HepG2 (cell line): Measurements from ENCODE around the gene VKORC1. TPM values are rescaled to one million over a fixed set of nuclear protein-coding genes. Genes with fewer than 3 reads are reported as not detected.

ENCODE experiments used
- AGO1 ChIP-seq: fragments of 200-400 bp; formaldehyde crosslinking; IDR thresholded peaks from 2 replicates; pipeline ENCODE4 v1.6.1; 2017; ENCODE audit warnings: mild to moderate bottlenecking, low read depth, low read length, moderate library complexity; ENCODE audit not compliant: poor library complexity, severe bottlenecking
- BCL6 ChIP-seq: IDR thresholded peaks from 2 replicates; pipeline ENCODE4 v1.6.1; 2016; ENCODE audit warnings: missing genetic modification reagents, missing compliant biosample characterization
- BORCS8-MEF2B ChIP-seq: sonication (generic); formaldehyde crosslinking; IDR thresholded peaks from 2 replicates; pipeline ENCODE4 v1.8.0; 2022; ENCODE audit warnings: mild to moderate bottlenecking, missing genetic modification reagents
- CEBPG ChIP-seq: IDR thresholded peaks from 2 replicates; pipeline ENCODE4 v1.6.1; 2016
- ELF3 ChIP-seq: IDR thresholded peaks from 2 replicates; pipeline ENCODE4 v1.6.1; 2016; ENCODE audit warnings: missing genetic modification reagents, missing compliant biosample characterization
- FOSL1 ChIP-seq: sonication (generic); formaldehyde crosslinking; IDR thresholded peaks from 2 replicates; pipeline ENCODE4 v1.9.0; 2021; ENCODE audit warnings: missing genetic modification reagents, borderline replicate concordance
- KLF9 ChIP-seq: IDR thresholded peaks from 2 replicates; pipeline ENCODE4 v1.6.1; 2016; ENCODE audit warnings: low read depth
- KMT2A ChIP-seq: sonication (generic); formaldehyde crosslinking; IDR thresholded peaks from 2 replicates; pipeline ENCODE4 v1.4.0; 2020; ENCODE audit warnings: missing genetic modification reagents
- PRMT3 ChIP-seq: sonication (generic); formaldehyde crosslinking; IDR thresholded peaks from 2 replicates; pipeline ENCODE4 v1.8.1; 2022; ENCODE audit warnings: low read depth, mild to moderate bottlenecking, moderate library complexity, missing genetic modification reagents, borderline replicate concordance
- SAP130 ChIP-seq: IDR thresholded peaks from 2 replicates; pipeline ENCODE4 v1.6.1; 2016; ENCODE audit warnings: low read depth
- TCF12 ChIP-seq, 2 experiments: fragments of 450-650 bp in 1 of 2; sonication (generic) in 1 of 2; formaldehyde crosslinking in 1 of 2; IDR thresholded peaks; 2 replicates each; pipeline versions ENCODE4 v1.6.1 to v1.8.0; 2017 to 2022; ENCODE audit warnings: antibody characterized with exemption in 1 of 2, mild to moderate bottlenecking in 1 of 2, missing genetic modification reagents in 1 of 2, moderate library complexity in 1 of 2
- TEAD2 ChIP-seq: sonication (generic); formaldehyde crosslinking; IDR thresholded peaks from 2 replicates; pipeline ENCODE4 v1.9.0; 2021; ENCODE audit warnings: missing genetic modification reagents
- ZNF225 ChIP-seq: sonication (generic); formaldehyde crosslinking; IDR thresholded peaks from 2 replicates; pipeline ENCODE4 v1.4.0; 2020; ENCODE audit warnings: mild to moderate bottlenecking, missing genetic modification reagents
- ZNF451 ChIP-seq: sonication (generic); formaldehyde crosslinking; IDR thresholded peaks from 2 replicates; pipeline ENCODE4 v1.5.0; 2020; ENCODE audit warnings: mild to moderate bottlenecking, missing genetic modification reagents
- ZNF737 ChIP-seq: sonication (generic); formaldehyde crosslinking; IDR thresholded peaks from 2 replicates; pipeline ENCODE4 v1.5.0; 2020; ENCODE audit warnings: missing genetic modification reagents, mild to moderate bottlenecking, borderline replicate concordance
- ZNF746 ChIP-seq: sonication (generic); formaldehyde crosslinking; IDR thresholded peaks from 2 replicates; pipeline ENCODE4 v1.8.0; 2022; ENCODE audit warnings: mild to moderate bottlenecking, missing genetic modification reagents
- ZNF776 ChIP-seq: sonication (generic); formaldehyde crosslinking; IDR thresholded peaks from 2 replicates; pipeline ENCODE4 v1.4.0; 2020; ENCODE audit warnings: mild to moderate bottlenecking, missing genetic modification reagents
- polyA plus RNA-seq, 8 experiments: library from polyadenylated mRNA; depleted of rRNA in 3 of 8; stranded (reverse) in 7 of 8; unstranded in 1 of 8; fragments of >200 nt; fragmentation: Illumina TruSeq in 4 of 8; extraction: Trizol in 4 of 8; gene quantifications; 2 replicates each; pipeline versions ENCODE4 v1.2.1 to v1.2.3, GENCODE V29; 2011 to 2016; ENCODE audit warnings: low read depth in 4 of 8, missing spikeins in 1 of 8, mixed read lengths in 1 of 8; ENCODE audit not compliant: insufficient read depth in 1 of 8
- total RNA-seq, 5 experiments: library from RNA; depleted of rRNA; stranded (reverse); fragments of >200 nt; fragmentation: Illumina TruSeq; extraction: Trizol; gene quantifications; 2 replicates each; pipeline ENCODE4 v1.2.3, GENCODE V29; 2016; ENCODE audit warnings: low read depth in 1 of 5
- TF ChIP-seq, protein P1 (sequence below): sonication (generic); formaldehyde crosslinking; IDR thresholded peaks from 2 replicates; pipeline ENCODE4 v1.8.0; 2022; ENCODE audit warnings: mild to moderate bottlenecking, missing genetic modification reagents; ENCODE audit not compliant: insufficient replicate concordance
- TF ChIP-seq, protein P2 (sequence below): IDR thresholded peaks from 2 replicates; pipeline ENCODE4 v1.4.0; 2020; ENCODE audit warnings: mild to moderate bottlenecking, missing genetic modification reagents
- TF ChIP-seq, protein P3 (sequence below): sonication (generic); formaldehyde crosslinking; IDR thresholded peaks from 2 replicates; pipeline ENCODE4 v1.4.0; 2020; ENCODE audit warnings: missing genetic modification reagents; ENCODE audit errors: not compliant biosample characterization
- TF ChIP-seq, protein P4 (sequence below): sonication (generic); formaldehyde crosslinking; IDR thresholded peaks from 2 replicates; pipeline ENCODE4 v1.4.0; 2020; ENCODE audit warnings: missing genetic modification reagents

The VKORC1 gene
- total and polyA plus RNA-seq, 2 of the 13 experiments (the other 11 are each of a cell fraction or from before 2014, with no cell fraction given): 141 to 615 TPM

DNA sequence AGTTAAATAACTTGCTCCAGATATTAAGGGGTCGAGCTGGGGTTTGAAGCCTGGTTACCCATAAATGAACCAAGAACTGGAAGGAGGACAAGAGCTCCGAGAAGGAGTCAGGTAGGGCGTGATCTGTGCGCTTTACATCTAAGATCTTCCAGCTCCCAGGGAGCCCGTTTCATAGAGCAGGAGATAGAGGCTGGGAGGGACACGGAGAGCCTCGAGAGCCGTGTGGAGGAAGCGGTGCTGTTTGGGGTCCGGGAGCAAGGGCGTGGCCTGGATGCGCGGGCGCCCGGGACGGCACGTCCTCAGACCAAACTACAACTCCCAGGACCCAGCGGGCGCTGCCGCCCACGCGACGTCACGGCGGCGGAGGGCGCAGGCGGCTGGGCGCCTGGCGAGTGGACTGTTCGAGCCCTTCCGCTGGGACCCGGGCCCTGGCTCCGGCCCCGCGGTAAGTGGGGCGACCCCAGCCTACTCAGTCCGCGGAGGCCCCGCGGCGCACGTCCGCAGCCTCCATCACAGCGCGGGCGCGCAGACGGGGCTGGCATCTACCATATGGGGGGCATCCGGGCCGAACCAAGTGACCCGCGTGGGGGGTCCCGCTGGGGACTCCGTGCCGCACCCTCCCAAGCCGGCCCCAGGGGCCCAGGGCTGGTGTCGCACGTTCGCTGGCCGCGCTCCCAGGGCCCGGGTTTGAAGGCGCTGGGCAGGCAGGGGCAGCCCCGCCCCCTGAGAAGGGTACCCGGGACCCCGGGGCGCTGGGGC lies 13.6 kb upstream of the VKORC1 start, which contains the start of gene BCKDK (continued):
- TF ChIP-seq ELF3 (CRISPR knock-in tag) (peak; percentile 80), ZNF737 (CRISPR knock-in tag) (peak; percentile 77; the same call in 1 of the 2 replicates), PRMT3 (CRISPR knock-in tag) (no peak), ZNF776 (CRISPR knock-in tag) (peak; percentile 63; the same call in 1 of the 2 replicates), FOSL1 (CRISPR knock-in tag) (no peak), KMT2A (CRISPR knock-in tag) (peak; percentile 59), ZNF746 (CRISPR knock-in tag) (peak; percentile 51), SAP130 (CRISPR knock-in tag) (peak; percentile 92), ZNF451 (CRISPR knock-in tag) (0 out of 2 replicates have a peak, but pooled peaks have one; percentile 62), BORCS8-MEF2B (CRISPR knock-in tag) (peak; percentile 74), BCL6 (CRISPR knock-in tag) (peak; percentile 21; the same call in 1 of the 2 replicates), KLF9 (CRISPR knock-in tag) (peak; percentile 80), TEAD2 (CRISPR knock-in tag) (no peak), AGO1 (no peak), TCF12 (IDR thresholded peaks at IDR 0.05) (no peak), TCF12 (CRISPR knock-in tag; IDR thresholded peaks at IDR 0.05) (peak; percentile 75), CEBPG (CRISPR knock-in tag) (0 out of 2 replicates have a peak, but pooled peaks have one; percentile 1), ZNF225 (CRISPR knock-in tag) (0 out of 2 replicates have a peak, but pooled peaks have one; percentile 37)
- TF ChIP-seq, protein P1, sequence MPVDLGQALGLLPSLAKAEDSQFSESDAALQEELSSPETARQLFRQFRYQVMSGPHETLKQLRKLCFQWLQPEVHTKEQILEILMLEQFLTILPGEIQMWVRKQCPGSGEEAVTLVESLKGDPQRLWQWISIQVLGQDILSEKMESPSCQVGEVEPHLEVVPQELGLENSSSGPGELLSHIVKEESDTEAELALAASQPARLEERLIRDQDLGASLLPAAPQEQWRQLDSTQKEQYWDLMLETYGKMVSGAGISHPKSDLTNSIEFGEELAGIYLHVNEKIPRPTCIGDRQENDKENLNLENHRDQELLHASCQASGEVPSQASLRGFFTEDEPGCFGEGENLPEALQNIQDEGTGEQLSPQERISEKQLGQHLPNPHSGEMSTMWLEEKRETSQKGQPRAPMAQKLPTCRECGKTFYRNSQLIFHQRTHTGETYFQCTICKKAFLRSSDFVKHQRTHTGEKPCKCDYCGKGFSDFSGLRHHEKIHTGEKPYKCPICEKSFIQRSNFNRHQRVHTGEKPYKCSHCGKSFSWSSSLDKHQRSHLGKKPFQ (CRISPR knock-in tag): peak; percentile 29
- TF ChIP-seq, protein P2, sequence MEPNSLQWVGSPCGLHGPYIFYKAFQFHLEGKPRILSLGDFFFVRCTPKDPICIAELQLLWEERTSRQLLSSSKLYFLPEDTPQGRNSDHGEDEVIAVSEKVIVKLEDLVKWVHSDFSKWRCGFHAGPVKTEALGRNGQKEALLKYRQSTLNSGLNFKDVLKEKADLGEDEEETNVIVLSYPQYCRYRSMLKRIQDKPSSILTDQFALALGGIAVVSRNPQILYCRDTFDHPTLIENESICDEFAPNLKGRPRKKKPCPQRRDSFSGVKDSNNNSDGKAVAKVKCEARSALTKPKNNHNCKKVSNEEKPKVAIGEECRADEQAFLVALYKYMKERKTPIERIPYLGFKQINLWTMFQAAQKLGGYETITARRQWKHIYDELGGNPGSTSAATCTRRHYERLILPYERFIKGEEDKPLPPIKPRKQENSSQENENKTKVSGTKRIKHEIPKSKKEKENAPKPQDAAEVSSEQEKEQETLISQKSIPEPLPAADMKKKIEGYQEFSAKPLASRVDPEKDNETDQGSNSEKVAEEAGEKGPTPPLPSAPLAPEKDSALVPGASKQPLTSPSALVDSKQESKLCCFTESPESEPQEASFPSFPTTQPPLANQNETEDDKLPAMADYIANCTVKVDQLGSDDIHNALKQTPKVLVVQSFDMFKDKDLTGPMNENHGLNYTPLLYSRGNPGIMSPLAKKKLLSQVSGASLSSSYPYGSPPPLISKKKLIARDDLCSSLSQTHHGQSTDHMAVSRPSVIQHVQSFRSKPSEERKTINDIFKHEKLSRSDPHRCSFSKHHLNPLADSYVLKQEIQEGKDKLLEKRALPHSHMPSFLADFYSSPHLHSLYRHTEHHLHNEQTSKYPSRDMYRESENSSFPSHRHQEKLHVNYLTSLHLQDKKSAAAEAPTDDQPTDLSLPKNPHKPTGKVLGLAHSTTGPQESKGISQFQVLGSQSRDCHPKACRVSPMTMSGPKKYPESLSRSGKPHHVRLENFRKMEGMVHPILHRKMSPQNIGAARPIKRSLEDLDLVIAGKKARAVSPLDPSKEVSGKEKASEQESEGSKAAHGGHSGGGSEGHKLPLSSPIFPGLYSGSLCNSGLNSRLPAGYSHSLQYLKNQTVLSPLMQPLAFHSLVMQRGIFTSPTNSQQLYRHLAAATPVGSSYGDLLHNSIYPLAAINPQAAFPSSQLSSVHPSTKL (CRISPR knock-in tag): peak; percentile 19
- TF ChIP-seq, protein P3, sequence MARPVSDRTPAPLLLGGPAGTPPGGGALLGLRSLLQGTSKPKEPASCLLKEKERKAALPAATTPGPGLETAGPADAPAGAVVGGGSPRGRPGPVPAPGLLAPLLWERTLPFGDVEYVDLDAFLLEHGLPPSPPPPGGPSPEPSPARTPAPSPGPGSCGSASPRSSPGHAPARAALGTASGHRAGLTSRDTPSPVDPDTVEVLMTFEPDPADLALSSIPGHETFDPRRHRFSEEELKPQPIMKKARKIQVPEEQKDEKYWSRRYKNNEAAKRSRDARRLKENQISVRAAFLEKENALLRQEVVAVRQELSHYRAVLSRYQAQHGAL (CRISPR knock-in tag): peak; percentile 69
- TF ChIP-seq, protein P4, sequence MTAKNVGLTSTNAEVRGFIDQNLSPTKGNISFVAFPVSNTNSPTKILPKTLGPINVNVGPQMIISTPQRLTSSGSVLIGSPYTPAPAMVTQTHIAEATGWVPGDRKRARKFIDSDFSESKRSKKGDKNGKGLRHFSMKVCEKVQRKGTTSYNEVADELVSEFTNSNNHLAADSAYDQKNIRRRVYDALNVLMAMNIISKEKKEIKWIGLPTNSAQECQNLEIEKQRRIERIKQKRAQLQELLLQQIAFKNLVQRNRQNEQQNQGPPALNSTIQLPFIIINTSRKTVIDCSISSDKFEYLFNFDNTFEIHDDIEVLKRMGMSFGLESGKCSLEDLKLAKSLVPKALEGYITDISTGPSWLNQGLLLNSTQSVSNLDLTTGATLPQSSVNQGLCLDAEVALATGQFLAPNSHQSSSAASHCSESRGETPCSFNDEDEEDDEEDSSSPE (CRISPR knock-in tag): peak; percentile 90
